Activated CD4-positive, alpha-beta T cell treated with anti-CD3 and anti-CD28 coated beads for 4 hours (primary cell): ENCODE measurements around the gene CDON.
A peak's percentile ranks its signal among the peaks of the same experiment; 100 is the strongest.

Experiments used
- DNase-seq, 2 donors: peaks; one replicate each; pipeline ENCODE4 v3.0.0-alpha.2; 2020

CDON gene

GRCh38 chr11:125942771-125943428 lies 119.8 kb downstream of the CDON start:
- DNase-seq = no peak

GRCh38 chr11:125941619-125942611 lies 120.8 kb downstream of the CDON start:
- peak; percentile 22 to 43 for DNase-seq

- no peak for DNase-seq
These were observed 121.4 kb downstream of the CDON start for GRCh38 chr11:125941267-125941618.

- DNase-seq = no peak
These were observed 122.5 kb downstream of the CDON start for GRCh38 chr11:125940145-125940544.

- no peak for DNase-seq
These were observed 123.6 kb downstream of the CDON start for GRCh38 chr11:125939081-125939521.

GRCh38 chr11:125938418-125938817 lies 124.2 kb downstream of the CDON start:
- no peak for DNase-seq

- no peak for DNase-seq
These were observed 127.0 kb downstream of the CDON start for GRCh38 chr11:125935618-125936199.

GRCh38 chr11:125935056-125935455 lies 127.6 kb downstream of the CDON start:
- DNase-seq = no peak

- no peak for DNase-seq
These were observed 128.2 kb downstream of the CDON start for GRCh38 chr11:125934473-125934872.

GRCh38 chr11:125933030-125933813 lies 129.4 kb downstream of the CDON start:
- DNase-seq = no peak

- no peak for DNase-seq
These were observed 130.4 kb downstream of the CDON start for GRCh38 chr11:125932301-125932700.

GRCh38 chr11:125931668-125932067 lies 131.0 kb downstream of the CDON start:
- no peak for DNase-seq

- no peak for DNase-seq
These were observed 131.6 kb downstream of the CDON start for GRCh38 chr11:125931116-125931515.

- no peak for DNase-seq
These were observed 132.6 kb downstream of the CDON start for GRCh38 chr11:125930076-125930450.

- DNase-seq = no peak
These were observed 133.1 kb downstream of the CDON start for GRCh38 chr11:125929445-125930075.

- DNase-seq = no peak
These were observed 136.0 kb downstream of the CDON start for GRCh38 chr11:125926682-125927081.

GRCh38 chr11:125925804-125926203 lies 136.9 kb downstream of the CDON start:
- no peak for DNase-seq

GRCh38 chr11:125925247-125925740 lies 137.4 kb downstream of the CDON start:
- DNase-seq = no peak

GRCh38 chr11:125924384-125925007 lies 138.2 kb downstream of the CDON start:
- DNase-seq = no peak

GRCh38 chr11:125923633-125924032 lies 139.0 kb downstream of the CDON start:
- DNase-seq = no peak

- peak; percentile 13 to 56 for DNase-seq
These were observed 139.6 kb downstream of the CDON start for GRCh38 chr11:125923012-125923579.
